IMR-90 (cell line): ENCODE data around the gene AXDND1. TPM values are rescaled to one million over a fixed set of nuclear protein-coding genes. Genes with fewer than 3 reads are reported as not detected.

Experiments used
- ATAC-seq: fragments of 200-7000 bp; cut with Tn5 transposase; 2 replicates; pipeline ENCODE4 v1.9.1; 2020; ENCODE audit warnings: low read depth, mild to moderate bottlenecking, moderate library complexity
- BruUV-seq: library from RNA; stranded (reverse); fragments of 400-500 nt; replicated peaks from 2 replicates; lab custom pipeline; 2021; lab: Mats Ljungman, UMichigan
- CTCF ChIA-PET: fragments of 300-600 bp; formaldehyde crosslinking; extraction: SDS; loops from one replicate; lab custom pipeline; 2021; ENCODE audit warnings: antibody characterized with exemption; lab: Yijun Ruan, JAX
- POLR2A ChIA-PET: fragments of 300-600 bp; sonication (Branson Sonifier 250); formaldehyde crosslinking; loops from one replicate; lab custom pipeline; 2022; ENCODE audit warnings: antibody characterized with exemption; ENCODE audit not compliant: unreplicated experiment; lab: Charles Lee
- DNase-seq: peaks from one replicate; pipeline ENCODE4 v3.0.0; 2013
- H2AFZ ChIP-seq: replicated peaks from 2 replicates; pipeline ENCODE3; 2013; ENCODE audit warnings: low read length, mild to moderate bottlenecking; ENCODE audit not compliant: poor library complexity
- H2AK5ac ChIP-seq: 2 replicates; pipeline ENCODE4 v1.6.1; 2013; ENCODE audit warnings: low read depth, low read length, inconsistent platforms
- H2AK9ac ChIP-seq: replicated peaks from 2 replicates; pipeline ENCODE3; 2013; ENCODE audit warnings: mild to moderate bottlenecking, low read depth, low read length, moderate library complexity; ENCODE audit not compliant: poor library complexity
- H2BK120ac ChIP-seq: 2 replicates; pipeline ENCODE4 v1.6.1; 2013; ENCODE audit warnings: low read depth, low read length, inconsistent platforms
- H2BK15ac ChIP-seq: 3 replicates; pipeline ENCODE4 v1.6.1; 2013; ENCODE audit warnings: low read depth, low read length, inconsistent platforms
- H2BK20ac ChIP-seq: 2 replicates; pipeline ENCODE4 v1.6.1; 2013; ENCODE audit warnings: low read depth, mild to moderate bottlenecking, inconsistent platforms, low read length, moderate library complexity
- H2BK5ac ChIP-seq: 2 replicates; pipeline ENCODE4 v1.6.1; 2013; ENCODE audit warnings: mild to moderate bottlenecking, low read depth, low read length, inconsistent platforms; ENCODE audit not compliant: poor library complexity, severe bottlenecking
- H3K14ac ChIP-seq: replicated peaks from 2 replicates; pipeline ENCODE4 v1.6.1; 2013; ENCODE audit warnings: low read depth, low read length, inconsistent platforms
- H3K18ac ChIP-seq: 2 replicates; pipeline ENCODE4 v1.6.1; 2013; ENCODE audit warnings: low read depth, low read length, control low read depth
- H3K23ac ChIP-seq: 2 replicates; pipeline ENCODE4 v1.6.1; 2013; ENCODE audit warnings: low read depth, low read length, inconsistent platforms
- H3K27ac ChIP-seq: 2 replicates; pipeline ENCODE4 v1.5.1; 2013; ENCODE audit warnings: mild to moderate bottlenecking, control low read depth, low read length; ENCODE audit not compliant: insufficient read depth
- H3K27me3 ChIP-seq: 2 replicates; pipeline ENCODE4 v1.6.1; 2013; ENCODE audit warnings: low read length; ENCODE audit not compliant: control insufficient read depth, insufficient read depth
- H3K36me3 ChIP-seq: 2 replicates; pipeline ENCODE4 v1.6.1; 2013; ENCODE audit warnings: low read length, mixed read lengths; ENCODE audit not compliant: control insufficient read depth, insufficient read depth
- H3K4ac ChIP-seq: 2 replicates; pipeline ENCODE4 v1.6.1; 2013; ENCODE audit warnings: low read depth, low read length, inconsistent platforms
- H3K4me1 ChIP-seq: 2 replicates; pipeline ENCODE4 v1.6.1; 2013; ENCODE audit warnings: low read length, mixed read lengths; ENCODE audit not compliant: control insufficient read depth, insufficient read depth
- H3K4me2 ChIP-seq: 2 replicates; pipeline ENCODE4 v1.6.1; 2013; ENCODE audit warnings: low read depth, mild to moderate bottlenecking, control low read depth, low read length, moderate library complexity
- H3K4me3 ChIP-seq: 2 replicates; pipeline ENCODE4 v1.5.1; 2013; ENCODE audit warnings: low read depth, mild to moderate bottlenecking, control low read depth, low read length, moderate library complexity; ENCODE audit not compliant: insufficient read depth
- H3K56ac ChIP-seq: 2 replicates; pipeline ENCODE4 v1.6.1; 2013; ENCODE audit warnings: low read length, inconsistent platforms; ENCODE audit not compliant: insufficient read depth; ENCODE audit errors: extremely low read depth
- H3K79me1 ChIP-seq, 2 experiments: 2 replicates each; pipeline ENCODE4 v1.6.1; 2013; ENCODE audit warnings: low read length in 2 of 2, inconsistent platforms in 1 of 2, low read depth in 1 of 2
- H3K9ac ChIP-seq: 2 replicates; pipeline ENCODE4 v1.6.1; 2013; ENCODE audit warnings: low read depth, low read length, control low read depth
- H3K9me1 ChIP-seq: 2 replicates; pipeline ENCODE4 v1.6.1; 2013; ENCODE audit warnings: low read length, inconsistent platforms; ENCODE audit not compliant: insufficient read depth
- H3K9me3 ChIP-seq: 2 replicates; pipeline ENCODE4 v1.6.1; 2013; ENCODE audit warnings: low read length; ENCODE audit not compliant: control insufficient read depth, insufficient read depth
- H4K20me1 ChIP-seq: 2 replicates; pipeline ENCODE4 v1.6.1; 2013; ENCODE audit warnings: low read length, inconsistent platforms; ENCODE audit not compliant: insufficient read depth
- H4K5ac ChIP-seq: 2 replicates; pipeline ENCODE4 v1.6.1; 2013; ENCODE audit warnings: mild to moderate bottlenecking, low read depth, low read length, control low read depth
- H4K8ac ChIP-seq, 2 experiments: 2 replicates each; pipeline ENCODE4 v1.6.1; 2013; ENCODE audit warnings: low read depth in 2 of 2, low read length in 2 of 2, control low read depth in 1 of 2, inconsistent platforms in 1 of 2
- H4K91ac ChIP-seq: 2 replicates; pipeline ENCODE4 v1.6.1; 2013; ENCODE audit warnings: low read depth, low read length, inconsistent platforms; ENCODE audit not compliant: insufficient read depth
- CEBPB ChIP-seq: IDR thresholded peaks from 2 replicates; pipeline ENCODE4 v1.6.1; 2012; ENCODE audit warnings: low read depth, low read length, improper control_type of control experiment
- RAD21 ChIP-seq: IDR thresholded peaks from 2 replicates; pipeline ENCODE4 v1.6.1; 2012; ENCODE audit warnings: low read length, improper control_type of control experiment
- RCOR1 ChIP-seq: IDR thresholded peaks from 2 replicates; pipeline ENCODE4 v1.6.1; 2012; ENCODE audit warnings: mild to moderate bottlenecking, low read length, improper control_type of control experiment; ENCODE audit not compliant: insufficient replicate concordance
- RFX5 ChIP-seq: IDR thresholded peaks from 2 replicates; pipeline ENCODE4 v1.8.0; 2012; ENCODE audit warnings: low read depth, mild to moderate bottlenecking, low read length, moderate library complexity
- WGBS, 2 experiments: methylation state at CpG; one replicate each; pipeline versions ENCODE4 v1.1.5 to v1.1.7; 2013; ENCODE audit warnings: missing lambda C conversion rate in 2 of 2; ENCODE audit not compliant: insufficient read length in 1 of 2; ENCODE audit errors: extremely low coverage in 2 of 2; 5-methylcytosine and 5-hydroxymethylcytosine counted together
- dilution Hi-C: fragments of 300-500 bp; cut with HindIII; formaldehyde crosslinking; loops from one replicate; pipeline ENCODE4 v1.14.3; 2018; ENCODE audit warnings: low sequenced_read_pairs; ENCODE audit not compliant: unreplicated experiment
- in situ Hi-C: fragments of 300-500 bp; cut with MboI; formaldehyde crosslinking; loops from 3 replicates; pipeline ENCODE4 v1.14.3; 2019; ENCODE audit warnings: low sequenced_read_pairs, inconsistent platforms, mixed read lengths
- intact Hi-C: fragments of 100-400 bp; cut with micrococcal nuclease; formaldehyde crosslinking; loops from 2 replicates; pipeline ENCODE4 v1.10.0; 2022
- polyA plus RNA-seq, 3 experiments: library from polyadenylated mRNA; depleted of rRNA; stranded (reverse); fragments of >200 nt; gene quantifications; 2 replicates each; pipeline ENCODE4 v1.2.3, GENCODE V29; 2012; ENCODE audit warnings: low replicate concordance in 1 of 3
- total RNA-seq: library from RNA; depleted of rRNA; stranded (reverse); fragments of >200 nt; gene quantifications from 2 replicates; pipeline ENCODE4 v1.2.3, GENCODE V29; 2012

Gene AXDND1
- total and polyA plus RNA-seq, 2 of the 4 experiments (the other 2 are of a cell fraction): not detected

DNA sequence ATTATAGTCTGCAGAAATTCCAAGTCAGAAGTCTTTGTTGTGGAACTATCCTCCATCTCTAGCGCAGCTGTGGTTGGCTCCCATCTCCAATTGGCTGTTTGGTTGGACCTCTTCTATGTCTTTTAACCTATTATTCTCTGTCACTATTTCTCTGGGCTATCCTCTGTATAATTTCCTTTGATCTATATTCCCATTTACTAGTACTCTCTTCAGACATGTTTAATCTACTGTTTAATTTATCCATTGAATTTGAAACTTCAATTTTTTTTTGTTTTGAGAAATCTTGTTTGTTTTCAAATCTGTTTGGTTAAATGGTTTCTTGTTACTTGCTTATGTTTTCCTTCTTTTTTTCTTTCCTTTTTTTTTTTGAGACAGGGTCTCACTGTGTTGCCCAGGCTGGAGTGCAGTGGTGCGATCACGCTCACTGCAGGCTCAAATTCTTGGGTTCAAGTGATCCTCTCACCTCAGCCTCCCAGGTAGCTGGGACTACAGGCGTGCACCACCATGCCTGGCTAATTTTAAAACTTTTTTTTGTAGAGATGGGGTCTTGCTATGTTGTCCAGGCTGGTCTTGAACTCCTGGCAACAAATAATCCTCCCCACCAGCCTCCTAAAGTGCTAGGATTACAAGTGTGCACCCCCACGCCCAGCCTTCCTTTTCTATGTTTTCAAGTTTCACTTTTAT is 44.1 kb upstream of the AXDND1 start:
- H3K4ac ChIP-seq: no peak overlapping the region
- no peak overlapping the region for H2BK120ac ChIP-seq
- H3K9me3 ChIP-seq: peaks cover 5% of the 10 kb centered on the region; the same call in 1 of the 2 replicates
- POLR2A ChIA-PET: no interaction called here
- H3K18ac ChIP-seq: no peak overlapping the region
- no peak overlapping the region for H2AK5ac ChIP-seq
- peak overlapping the region; percentile 14; the same call in 1 of the 2 replicates for H3K23ac ChIP-seq
- CTCF ChIA-PET: no interaction called here
- no peak overlapping the region for H2BK5ac ChIP-seq
- TF ChIP-seq RFX5 (no peak), RCOR1 (no peak), RAD21 (no peak), CEBPB (no peak)
- no peak overlapping the region for H3K14ac ChIP-seq
- H4K8ac ChIP-seq: no peak overlapping the region
- ATAC-seq (no peak), DNase-seq (no peak)
- dilution Hi-C loops: no loop called here
- no peaks in the 10 kb centered on the region for H3K9me1 ChIP-seq
- intact Hi-C loops: no loop called here
- H3K9ac ChIP-seq: no peak overlapping the region
- no peak overlapping the region for H3K27ac ChIP-seq
- no peak overlapping the region for H2AK9ac ChIP-seq
- H3K4me2 ChIP-seq: no peak overlapping the region
- H3K27me3 ChIP-seq: no peaks in the 10 kb centered on the region
- no peak overlapping the region for H4K5ac ChIP-seq
- in situ Hi-C loops: no loop called here
- H4K91ac ChIP-seq: no peak overlapping the region
- H3K4me3 ChIP-seq: no peak overlapping the region
- no peak overlapping the region for H3K56ac ChIP-seq
- peaks cover 18 to 39% of the 10 kb centered on the region in 2 experiments for H3K79me1 ChIP-seq
- H3K4me1 ChIP-seq: 0 out of 2 replicates have a peak, but pooled peaks cover 2% of the 10 kb centered on the region
- H2BK20ac ChIP-seq: no peak overlapping the region
- H2AFZ ChIP-seq: no peak overlapping the region
- H4K20me1 ChIP-seq: peaks cover 3% of the 10 kb centered on the region; the same call in 1 of the 2 replicates
- no TSS peak for BruUV-seq
- WGBS, 2 experiments: 100% methylated on average over 2 of the region's 5 CpGs; no CpG with 5 or more reads in 1 of the 2 experiments
- no peak overlapping the region for H2BK15ac ChIP-seq
- peaks cover 11% of the 10 kb centered on the region; the same call in 1 of the 2 replicates for H3K36me3 ChIP-seq
